Vagina (tissue), 2 donors: ENCODE measurements around the gene L2HGDH. TPM values are rescaled to one million over a fixed set of nuclear protein-coding genes. Genes with fewer than 3 reads are reported as not detected.

Experiments used
- DNase-seq, 2 donors: peaks; one replicate each; pipeline ENCODE4 v3.0.0-alpha.2; 2017; ENCODE audit errors: extremely low spot score in 2 of 2
- H3K27ac ChIP-seq: fragments of 200-600 bp; sonication (generic); one replicate; pipeline ENCODE4 v1.5.1; 2019
- H3K27me3 ChIP-seq: fragments of 200-600 bp; sonication (generic); one replicate; pipeline ENCODE4 v1.5.1; 2019
- H3K36me3 ChIP-seq, 2 donors: fragments of 200-600 bp; sonication (generic); one replicate each; pipeline ENCODE4 v1.5.1; 2017 to 2019
- H3K4me1 ChIP-seq: fragments of 200-600 bp; sonication (generic); one replicate; pipeline ENCODE4 v1.5.1; 2019
- H3K4me3 ChIP-seq, 2 donors: fragments of 200-600 bp; sonication (generic); 1 replicate in 1 of 2; 2 replicates in 1 of 2; pipeline ENCODE4 v1.5.1; 2016 to 2019
- H3K9me3 ChIP-seq: fragments of 200-600 bp; sonication (generic); one replicate; pipeline ENCODE4 v1.5.1; 2019
- CTCF ChIP-seq, 3 experiments: fragments of 450-650 bp in 2 of 3; fragments of 200-600 bp in 1 of 3; sonication (generic) in 1 of 3; IDR thresholded peaks; one replicate each; pipeline ENCODE4 v1.5.1; 2017 to 2019; ENCODE audit warnings: antibody characterized with exemption in 3 of 3, mild to moderate bottlenecking in 2 of 3, moderate library complexity in 2 of 3
- POLR2A ChIP-seq, 2 donors: fragments of 450-650 bp; IDR thresholded peaks; one replicate each; pipeline ENCODE4 v1.6.1; 2017; ENCODE audit warnings: antibody characterized with exemption in 2 of 2, mild to moderate bottlenecking in 2 of 2, moderate library complexity in 2 of 2
- POLR2AphosphoS5 ChIP-seq, 2 donors: sonication (generic); formaldehyde crosslinking; IDR thresholded peaks; one replicate each; pipeline ENCODE4 v1.9.0; 2017; ENCODE audit warnings: antibody characterized with exemption in 2 of 2, mild to moderate bottlenecking in 2 of 2, low read depth in 1 of 2; ENCODE audit not compliant: insufficient read depth in 1 of 2
- intact Hi-C: fragments of 100-400 bp; cut with DNase I; formaldehyde crosslinking; loops from one replicate; pipeline ENCODE4 v1.15.1; 2023
- total RNA-seq: library from RNA; depleted of rRNA; stranded (reverse); fragments of >200 nt; gene quantifications from one replicate; pipeline ENCODE4 v1.2.3, GENCODE V29; 2016

L2HGDH gene
- total RNA-seq, 1 donor from 2014 or later: 5.6 TPM

GRCh38 chr14:50340963-50341362 lies 28.9 kb upstream of the L2HGDH start:
- TF ChIP-seq CTCF (IDR thresholded peaks at IDR 0.05) (no peak), POLR2AphosphoS5 (IDR thresholded peaks at IDR 0.05; ENCODE audit: insufficient read depth in 1 of 2, low read depth in 1 of 2) (no peak), POLR2A (IDR thresholded peaks at IDR 0.05) (no peak)
- no peak for DNase-seq

GRCh38 chr14:50340045-50340444 lies 28.0 kb upstream of the L2HGDH start:
- no peaks in the 10 kb centered on the region for H3K36me3 ChIP-seq
- TF ChIP-seq POLR2AphosphoS5 (IDR thresholded peaks at IDR 0.05; ENCODE audit: insufficient read depth in 1 of 2, low read depth in 1 of 2): no peak
- no peak for TF ChIP-seq CTCF (IDR thresholded peaks at IDR 0.05)
- no peak for TF ChIP-seq POLR2A (IDR thresholded peaks at IDR 0.05)
- intact Hi-C loops: loop anchor here (10.0 kb wide), 1 partner anchor 55 kb away; the partner anchor contains the start of gene CDKL1
- no peak for DNase-seq
- peak overlapping the region; percentile 83 for H3K27ac ChIP-seq
- H3K4me3 ChIP-seq: no peak overlapping the region
- no peaks in the 10 kb centered on the region for H3K27me3 ChIP-seq
- peaks cover 65% of the 10 kb centered on the region for H3K4me1 ChIP-seq
- H3K9me3 ChIP-seq: no peaks in the 10 kb centered on the region

More at GRCh38 chr14:50340963-50341362, 28.9 kb upstream of the L2HGDH start:
- H3K4me3 ChIP-seq: no peak overlapping the region
- no peaks in the 10 kb centered on the region for H3K36me3 ChIP-seq
- no peaks in the 10 kb centered on the region for H3K9me3 ChIP-seq
- peaks cover 65% of the 10 kb centered on the region for H3K4me1 ChIP-seq
- H3K27ac ChIP-seq: peak overlapping the region; percentile 83
- no peaks in the 10 kb centered on the region for H3K27me3 ChIP-seq
- intact Hi-C loops: loop anchor here (10.0 kb wide), 1 partner anchor 54 kb away; the partner anchor contains the start of gene CDKL1

DNA sequence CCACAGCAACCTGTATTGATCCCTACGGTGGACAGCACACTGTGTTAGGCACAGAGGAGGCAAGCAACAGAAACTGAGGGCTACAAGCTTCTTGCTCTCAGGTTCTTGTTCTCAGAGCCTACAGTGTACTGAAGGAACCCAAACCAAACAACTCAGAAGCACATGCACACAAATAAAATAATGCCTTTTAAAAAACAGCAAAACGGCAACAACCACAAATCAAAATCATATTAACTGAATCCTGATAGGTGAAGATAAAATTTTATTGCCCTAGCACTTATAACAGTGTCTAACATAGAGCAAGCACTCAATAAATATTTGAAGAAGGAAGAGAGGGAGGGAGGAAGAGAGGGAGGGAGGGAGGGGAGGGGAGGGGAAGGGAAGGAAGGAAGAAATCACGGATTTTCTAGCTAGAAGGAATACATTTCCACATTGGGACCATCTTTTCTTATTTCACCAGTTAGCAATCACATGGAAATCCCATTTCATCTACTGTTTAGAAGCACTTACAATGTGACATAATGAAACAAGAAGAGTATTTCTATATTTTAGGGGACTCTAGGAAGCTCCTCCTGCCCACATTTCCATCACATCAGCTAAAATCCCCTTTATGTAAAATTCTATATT lies 27.3 kb upstream of the L2HGDH start:
- intact Hi-C loops: no loop called here
- no peak for DNase-seq
- H3K9me3 ChIP-seq: no peaks in the 10 kb centered on the region
- peaks cover 67% of the 10 kb centered on the region for H3K4me1 ChIP-seq
- H3K27me3 ChIP-seq: no peaks in the 10 kb centered on the region
- TF ChIP-seq CTCF (IDR thresholded peaks at IDR 0.05): no peak
- no peak for TF ChIP-seq POLR2AphosphoS5 (IDR thresholded peaks at IDR 0.05; ENCODE audit: insufficient read depth in 1 of 2, low read depth in 1 of 2)
- no peak for TF ChIP-seq POLR2A (IDR thresholded peaks at IDR 0.05)
- no peaks in the 10 kb centered on the region for H3K36me3 ChIP-seq
- H3K4me3 ChIP-seq: no peak overlapping the region
- peak overlapping the region; percentile 83 for H3K27ac ChIP-seq

DNA sequence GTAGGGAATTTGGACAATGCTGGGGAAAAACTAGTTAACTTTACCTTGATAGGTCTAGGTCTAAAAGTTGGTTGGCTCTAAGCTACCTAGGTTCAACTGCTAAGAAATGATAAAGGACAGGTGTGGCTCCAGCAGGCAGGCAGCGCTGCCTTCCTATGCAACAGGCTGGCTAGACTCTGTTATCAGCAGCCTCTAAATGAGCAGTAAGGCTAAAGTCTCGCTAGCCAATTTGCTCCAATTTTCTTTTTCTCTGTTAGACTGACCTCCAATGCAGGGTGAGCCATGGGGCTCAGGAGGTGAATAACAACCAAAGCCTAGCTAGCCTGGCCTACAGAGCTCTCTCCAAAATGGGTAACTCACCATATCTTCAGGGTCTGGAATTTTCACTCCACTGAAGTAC lies 26.6 kb upstream of the L2HGDH start:
- no peaks in the 10 kb centered on the region for H3K9me3 ChIP-seq
- H3K27me3 ChIP-seq: no peaks in the 10 kb centered on the region
- H3K4me1 ChIP-seq: peaks cover 63% of the 10 kb centered on the region
- no peaks in the 10 kb centered on the region for H3K36me3 ChIP-seq
- intact Hi-C loops: no loop called here
- TF ChIP-seq CTCF (IDR thresholded peaks at IDR 0.05) (no peak), POLR2A (IDR thresholded peaks at IDR 0.05) (no peak), POLR2AphosphoS5 (IDR thresholded peaks at IDR 0.05; ENCODE audit: insufficient read depth in 1 of 2, low read depth in 1 of 2) (no peak)
- peak overlapping the region; percentile 83 for H3K27ac ChIP-seq
- no peak overlapping the region for H3K4me3 ChIP-seq
- no peak for DNase-seq
